NCI-H128 (cell line): ENCODE data around the gene SP2.
A peak's percentile ranks its signal among the peaks of the same experiment; 100 is the strongest.

Experiments
- DNase-seq: peaks from one replicate; lab custom pipeline; 2025; ENCODE audit not compliant: unreplicated experiment; lab: John Stamatoyannopoulos, UW

The SP2 gene

DNA sequence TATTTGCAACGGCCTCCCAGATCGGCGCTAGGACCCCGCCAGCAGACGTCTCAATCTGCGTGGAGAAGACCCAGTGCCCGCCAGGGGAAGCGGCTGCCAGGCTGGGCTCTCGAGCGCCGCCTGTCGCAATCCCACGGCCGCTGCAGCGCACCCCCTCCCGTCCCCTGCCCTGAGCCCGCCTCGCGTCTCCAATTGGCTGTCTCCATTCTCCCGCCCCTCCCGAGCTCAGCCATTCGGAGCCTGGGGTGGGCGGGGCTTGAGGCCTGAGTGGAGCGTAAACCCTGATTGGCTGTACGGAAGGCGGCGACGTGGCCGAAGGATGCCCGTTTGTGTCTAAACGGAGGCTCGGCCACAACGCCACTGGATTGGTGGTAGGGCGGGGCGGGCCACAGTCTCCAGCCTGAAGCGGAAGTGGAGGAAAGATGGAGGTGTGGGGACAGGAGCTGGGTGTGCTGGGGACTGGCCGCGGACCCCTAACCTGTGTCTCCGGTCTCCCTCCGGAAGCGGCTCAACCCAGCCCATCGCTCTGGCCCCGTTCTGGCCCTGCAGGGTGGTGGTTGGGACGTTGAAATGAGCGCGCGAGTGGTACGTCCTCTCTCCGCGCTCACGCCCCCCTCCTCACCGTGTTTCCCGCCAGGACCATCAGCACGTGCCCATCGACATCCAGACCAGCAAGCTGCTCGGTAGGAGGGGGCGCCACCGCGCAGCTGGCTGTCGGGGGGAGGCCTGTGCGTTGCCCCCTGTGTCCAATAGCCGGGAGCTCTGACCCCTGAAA, 74.9 kb downstream of the SP2 start, which contains the start of gene CDK5RAP3:
CDK5RAP3 (plus strand) TSS at position 389 of the 775 bp plus-strand sequence; CDS start at position 423, 34 bp downstream.
- peak; percentile 97 for DNase-seq

DNA sequence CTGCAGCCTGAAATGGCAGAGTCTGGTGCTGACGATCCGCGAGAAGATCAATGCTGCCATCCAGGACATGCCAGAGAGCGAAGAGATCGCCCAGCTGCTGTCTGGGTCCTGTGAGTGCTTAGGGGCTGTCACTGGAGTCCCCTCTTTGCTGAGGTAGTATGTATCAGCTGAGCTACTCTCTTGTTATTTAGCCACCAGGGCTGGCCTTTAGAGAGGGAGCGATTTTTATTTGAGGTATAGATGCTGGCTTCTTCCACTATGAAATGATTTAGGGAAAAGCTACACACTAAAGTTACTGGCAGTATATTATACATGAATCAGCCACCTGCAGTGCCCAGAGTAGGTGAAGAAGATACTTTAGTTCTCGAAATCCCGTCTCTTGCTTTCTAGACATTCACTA, 77.5 kb downstream of the SP2 start:
- no peak for DNase-seq

DNA sequence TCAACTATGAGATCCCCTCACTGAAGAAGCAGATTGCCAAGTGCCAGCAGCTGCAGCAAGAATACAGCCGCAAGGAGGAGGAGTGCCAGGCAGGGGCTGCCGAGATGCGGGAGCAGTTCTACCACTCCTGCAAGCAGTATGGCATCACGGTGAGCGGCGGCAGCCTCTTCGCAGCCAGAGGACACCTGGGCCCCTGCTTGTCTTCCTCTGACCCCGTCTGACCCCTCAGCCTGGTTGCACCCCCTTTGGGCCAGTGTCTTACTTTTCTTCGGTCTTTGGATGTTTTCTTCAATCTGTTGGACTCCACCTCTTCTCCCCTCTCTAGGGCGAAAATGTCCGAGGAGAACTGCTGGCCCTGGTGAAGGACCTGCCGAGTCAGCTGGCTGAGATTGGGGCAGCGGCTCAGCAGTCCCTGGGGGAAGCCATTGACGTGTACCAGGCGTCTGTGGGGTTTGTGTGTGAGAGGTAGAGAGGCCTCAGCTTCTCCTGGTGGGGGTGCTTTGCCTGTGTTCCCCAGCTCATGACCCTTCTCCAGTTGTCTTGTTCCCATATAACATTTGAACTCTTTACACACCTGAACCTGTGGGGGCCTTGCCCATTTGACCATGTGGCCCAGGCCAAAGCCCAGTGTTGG, 79.3 kb downstream of the SP2 start:
- no peak for DNase-seq

DNA sequence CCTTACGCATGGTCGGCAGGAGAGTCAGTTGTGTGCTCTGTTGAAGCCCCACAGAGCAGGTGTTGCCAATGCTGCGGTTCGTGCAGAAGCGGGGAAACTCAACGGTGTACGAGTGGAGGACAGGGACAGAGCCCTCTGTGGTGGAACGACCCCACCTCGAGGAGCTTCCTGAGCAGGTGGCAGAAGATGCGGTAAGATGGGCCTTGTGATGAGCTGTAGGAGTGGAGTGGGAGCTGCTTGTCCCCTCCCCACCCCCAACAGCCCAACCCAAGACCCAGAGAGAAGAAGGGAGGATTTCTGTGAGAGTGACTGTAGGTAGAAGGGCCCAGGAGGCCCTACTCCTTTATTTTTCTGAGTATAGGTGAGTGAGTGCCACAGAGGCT, 79.8 kb downstream of the SP2 start:
- DNase-seq = no peak

DNA sequence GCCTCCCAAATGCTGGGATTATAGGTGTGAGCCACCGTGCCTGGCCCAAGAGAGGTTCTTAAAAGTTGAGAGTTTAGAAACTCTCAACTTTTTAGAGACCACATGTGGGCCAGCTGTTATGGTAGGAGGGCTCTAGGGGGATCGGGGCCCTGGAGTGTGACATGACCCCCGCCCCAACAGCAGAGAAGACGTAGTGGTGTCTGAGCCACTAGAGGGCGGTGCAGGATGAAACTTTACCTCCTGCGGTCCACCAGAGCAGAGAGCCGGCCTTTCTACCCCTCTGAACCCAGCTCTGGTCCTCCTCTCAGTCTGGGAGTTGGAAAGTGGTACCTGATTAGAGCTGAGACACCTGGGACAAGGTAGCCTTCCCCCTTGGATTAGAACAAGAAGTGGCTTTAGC, 82.3 kb downstream of the SP2 start:
- peak; percentile 23 for DNase-seq
